Glomerular visceral epithelial cell (primary cell): Measurements from ENCODE around the gene OBSCN.

ENCODE experiments used
- DNase-seq: peaks from one replicate; pipeline ENCODE4 v3.0.0-alpha.2; 2016; ENCODE audit errors: extremely low spot score

Gene OBSCN

GRCh38 chr1:228358039-228358763 is 150.4 kb downstream of the OBSCN start:
- DNase-seq: no peak

- DNase-seq: no peak
Measured at GRCh38 chr1:228358764-228359612, 151.1 kb downstream of the OBSCN start.

GRCh38 chr1:228359613-228360532 is 152.0 kb downstream of the OBSCN start:
- DNase-seq: no peak

- no peak for DNase-seq
Measured at GRCh38 chr1:228360533-228361313, 152.9 kb downstream of the OBSCN start.

- DNase-seq: no peak
Measured at GRCh38 chr1:228361314-228362140, 153.7 kb downstream of the OBSCN start.

- no peak for DNase-seq
Measured at GRCh38 chr1:228362141-228362883, 154.5 kb downstream of the OBSCN start.

GRCh38 chr1:228362884-228363450 is 155.1 kb downstream of the OBSCN start:
- DNase-seq: no peak

- DNase-seq: no peak
Measured at GRCh38 chr1:228363686-228364067, 155.8 kb downstream of the OBSCN start.

GRCh38 chr1:228364068-228364705 is 156.3 kb downstream of the OBSCN start:
- no peak for DNase-seq

GRCh38 chr1:228364706-228365213 is 156.9 kb downstream of the OBSCN start:
- DNase-seq: no peak

GRCh38 chr1:228365271-228366061 is 157.6 kb downstream of the OBSCN start:
- no peak for DNase-seq

- no peak for DNase-seq
Measured at GRCh38 chr1:228366062-228366865, 158.4 kb downstream of the OBSCN start.

GRCh38 chr1:228366866-228367741 is 159.3 kb downstream of the OBSCN start:
- no peak for DNase-seq

GRCh38 chr1:228367798-228368791 is 160.3 kb downstream of the OBSCN start:
- no peak for DNase-seq
